ENCODE results near the gene GLOD5. TPM values are rescaled to one million over a fixed set of nuclear protein-coding genes. Genes with fewer than 3 reads are reported as not detected.

Gene GLOD5
- total RNA-seq, 4 donors from 2014 or later = not detected

- Histone ChIP-seq H3K27ac (no peak overlapping the region), H3K9me3 (no peaks in the 10 kb centered on the region), H3K36me3 (no peaks in the 10 kb centered on the region), H3K27me3 (no peaks in the 10 kb centered on the region), H3K4me3 (no peak overlapping the region), H3K4me1 (no peaks in the 10 kb centered on the region)
- intact Hi-C loops (cut with DNase I; ENCODE audit: low total_unique reads) = no loop called here
- DNase-seq (no peak), ATAC-seq (no peak)
- no peak for TF ChIP-seq POLR2A (IDR thresholded peaks at IDR 0.05)
- TF ChIP-seq, protein P1, sequence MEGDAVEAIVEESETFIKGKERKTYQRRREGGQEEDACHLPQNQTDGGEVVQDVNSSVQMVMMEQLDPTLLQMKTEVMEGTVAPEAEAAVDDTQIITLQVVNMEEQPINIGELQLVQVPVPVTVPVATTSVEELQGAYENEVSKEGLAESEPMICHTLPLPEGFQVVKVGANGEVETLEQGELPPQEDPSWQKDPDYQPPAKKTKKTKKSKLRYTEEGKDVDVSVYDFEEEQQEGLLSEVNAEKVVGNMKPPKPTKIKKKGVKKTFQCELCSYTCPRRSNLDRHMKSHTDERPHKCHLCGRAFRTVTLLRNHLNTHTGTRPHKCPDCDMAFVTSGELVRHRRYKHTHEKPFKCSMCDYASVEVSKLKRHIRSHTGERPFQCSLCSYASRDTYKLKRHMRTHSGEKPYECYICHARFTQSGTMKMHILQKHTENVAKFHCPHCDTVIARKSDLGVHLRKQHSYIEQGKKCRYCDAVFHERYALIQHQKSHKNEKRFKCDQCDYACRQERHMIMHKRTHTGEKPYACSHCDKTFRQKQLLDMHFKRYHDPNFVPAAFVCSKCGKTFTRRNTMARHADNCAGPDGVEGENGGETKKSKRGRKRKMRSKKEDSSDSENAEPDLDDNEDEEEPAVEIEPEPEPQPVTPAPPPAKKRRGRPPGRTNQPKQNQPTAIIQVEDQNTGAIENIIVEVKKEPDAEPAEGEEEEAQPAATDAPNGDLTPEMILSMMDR (IDR thresholded peaks at IDR 0.05 in 4 of 5, conservative IDR thresholded peaks at IDR 0.05 in 1 of 5) = no peak
- in situ Hi-C loops (cut with MboI; ENCODE audit: low sequenced_read_pairs in 4 of 4) = loop anchor here in 1 of 4 donors (10.0 kb wide), 1 partner anchor 57 kb away; the partner anchor contains the start of gene HDAC6
Measured at GRCh38 chrX:48747415-48748016, 14.0 kb upstream of the GLOD5 start.

GRCh38 chrX:48749182-48749581 lies 12.4 kb upstream of the GLOD5 start:
- no peak for ATAC-seq
- H3K27me3 ChIP-seq = no peaks in the 10 kb centered on the region
- no peak overlapping the region for H3K4me3 ChIP-seq
- no peak for DNase-seq
- H3K36me3 ChIP-seq = no peaks in the 10 kb centered on the region
- no peak for TF ChIP-seq POLR2A (IDR thresholded peaks at IDR 0.05)
- TF ChIP-seq, protein P1 (IDR thresholded peaks at IDR 0.05 in 4 of 5, conservative IDR thresholded peaks at IDR 0.05 in 1 of 5) = no peak
- in situ Hi-C loops (cut with MboI; ENCODE audit: low sequenced_read_pairs in 4 of 4) (loop anchor here in 1 of 4 donors (10.0 kb wide), 1 partner anchor 56 kb away; the partner anchor contains the start of gene HDAC6), intact Hi-C loops (cut with DNase I; ENCODE audit: low total_unique reads) (no loop called here)
- no peaks in the 10 kb centered on the region for H3K9me3 ChIP-seq
- no peaks in the 10 kb centered on the region for H3K4me1 ChIP-seq
- H3K27ac ChIP-seq = no peak overlapping the region

DNA sequence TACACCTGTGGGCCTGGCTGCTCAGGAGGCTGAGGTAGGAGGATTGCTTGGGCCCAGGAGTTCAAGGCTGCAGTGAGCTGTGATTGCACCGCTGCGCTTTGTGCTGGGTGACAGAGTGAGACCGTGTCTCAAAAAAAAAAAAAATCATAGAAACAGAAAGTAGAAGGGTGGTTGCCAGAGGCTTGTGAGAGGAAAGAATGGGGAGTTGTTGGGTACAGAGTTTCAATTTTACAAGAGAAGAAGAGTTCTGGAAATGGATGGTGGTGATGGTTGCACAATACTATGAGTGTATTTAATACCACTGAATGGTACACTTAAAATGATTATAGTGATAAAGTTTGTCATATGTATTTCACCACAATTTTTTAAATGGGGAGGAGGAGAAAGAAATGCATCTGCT lies 10.2 kb upstream of the GLOD5 start:
- no peak for DNase-seq
- no peaks in the 10 kb centered on the region for H3K4me1 ChIP-seq
- no peak overlapping the region for H3K4me3 ChIP-seq
- no peaks in the 10 kb centered on the region for H3K36me3 ChIP-seq
- intact Hi-C loops (cut with DNase I; ENCODE audit: low total_unique reads) = no loop called here
- no peak for TF ChIP-seq POLR2A (IDR thresholded peaks at IDR 0.05)
- TF ChIP-seq, protein P1 (IDR thresholded peaks at IDR 0.05 in 4 of 5, conservative IDR thresholded peaks at IDR 0.05 in 1 of 5) = no peak
- in situ Hi-C loops (cut with MboI; ENCODE audit: low sequenced_read_pairs in 4 of 4) = no loop called here
- no peaks in the 10 kb centered on the region for H3K9me3 ChIP-seq
- ATAC-seq = no peak
- no peaks in the 10 kb centered on the region for H3K27me3 ChIP-seq
- no peak overlapping the region for H3K27ac ChIP-seq

- Histone ChIP-seq H3K9me3 (no peaks in the 10 kb centered on the region), H3K27me3 (no peaks in the 10 kb centered on the region), H3K36me3 (no peaks in the 10 kb centered on the region), H3K4me1 (no peaks in the 10 kb centered on the region), H3K4me3 (no peak overlapping the region), H3K27ac (no peak overlapping the region)
- ATAC-seq (no peak), DNase-seq (no peak)
- in situ Hi-C loops (cut with MboI; ENCODE audit: low sequenced_read_pairs in 4 of 4) = no loop called here
- intact Hi-C loops (cut with DNase I; ENCODE audit: low total_unique reads) = no loop called here
- no peak for TF ChIP-seq POLR2A (IDR thresholded peaks at IDR 0.05)
- TF ChIP-seq, protein P1 (IDR thresholded peaks at IDR 0.05 in 4 of 5, conservative IDR thresholded peaks at IDR 0.05 in 1 of 5) = no peak
Measured at GRCh38 chrX:48752498-48752897, 9.0 kb upstream of the GLOD5 start.
